GM12878 (cell line): ENCODE measurements around the gene FBXW7. TPM values are rescaled to one million over a fixed set of nuclear protein-coding genes. Genes with fewer than 3 reads are reported as not detected.

Source experiments
- ATAC-seq: fragments of 200-7000 bp; cut with Tn5 transposase; 3 replicates; pipeline ENCODE4 v1.9.1; 2020; ENCODE audit warnings: mild to moderate bottlenecking, moderate library complexity
- BruUV-seq: library from RNA; stranded (reverse); fragments of 400-500 nt; replicated peaks from 2 replicates; lab custom pipeline; 2021; lab: Mats Ljungman, UMichigan
- CTCF ChIA-PET: fragments of 300-600 bp; sonication (Branson Sonifier 250); formaldehyde crosslinking; extraction: SDS; loops from one replicate; lab custom pipeline; 2021; ENCODE audit warnings: inconsistent platforms; lab: Yijun Ruan, JAX
- POLR2A ChIA-PET: fragments of 350-600 bp; formaldehyde crosslinking; extraction: SDS; loops from one replicate; lab custom pipeline; 2021; ENCODE audit warnings: inconsistent platforms; lab: Charles Lee
- RAD21 ChIA-PET: fragments of 300-600 bp; sonication (Branson Sonifier 250); formaldehyde crosslinking; loops from one replicate; lab custom pipeline; 2023; ENCODE audit warnings: antibody characterized with exemption; ENCODE audit not compliant: unreplicated experiment; lab: Charles Lee
- SMC1A ChIA-PET: fragments of 300-600 bp; sonication (Branson Sonifier 250); formaldehyde crosslinking; loops from one replicate; lab custom pipeline; 2023; ENCODE audit not compliant: unreplicated experiment, uncharacterized antibody; lab: Charles Lee
- DNase-seq: peaks from one replicate; pipeline ENCODE4 v3.0.0-alpha.2; 2011; ENCODE audit warnings: low read depth, low spot score
- FAIRE-seq: peaks from 3 replicates; lab custom pipeline; 2011; peaks lifted over from hg19 to GRCh38; lab: Jason Lieb, UNC
- H2AFZ ChIP-seq: 2 replicates; pipeline ENCODE4 v1.6.0; 2011; ENCODE audit warnings: low read depth, low read length, control low read depth; ENCODE audit not compliant: control insufficient read depth
- H3K27ac ChIP-seq: 2 replicates; pipeline ENCODE4 v1.5.1; 2011; ENCODE audit warnings: control low read depth; ENCODE audit not compliant: control insufficient read depth, insufficient read depth
- H3K27me3 ChIP-seq, 2 experiments: replicated peaks in 1 of 2; 2 replicates each; pipeline versions ENCODE4 v1.6.0 to v1.6.1; 2011; ENCODE audit warnings: low read length in 1 of 2; ENCODE audit not compliant: control insufficient read depth in 2 of 2, insufficient read depth in 2 of 2
- H3K36me3 ChIP-seq, 2 experiments: 2 replicates each; pipeline ENCODE4 v1.5.1; 2011; ENCODE audit warnings: low read length in 1 of 2; ENCODE audit not compliant: control insufficient read depth in 2 of 2, insufficient read depth in 2 of 2
- H3K4me1 ChIP-seq: 2 replicates; pipeline ENCODE4 v1.6.1; 2011; ENCODE audit warnings: mild to moderate bottlenecking, low read length, moderate library complexity, mixed read lengths; ENCODE audit not compliant: control insufficient read depth, insufficient read depth
- H3K4me2 ChIP-seq: 2 replicates; pipeline ENCODE4 v1.6.0; 2011; ENCODE audit warnings: control low read depth; ENCODE audit not compliant: control insufficient read depth, insufficient read depth
- H3K4me3 ChIP-seq: fragments of 200-600 bp; sonication (generic); 2 replicates; pipeline ENCODE4 v1.5.1; 2016
- H3K79me2 ChIP-seq: 2 replicates; pipeline ENCODE4 v1.6.0; 2011; ENCODE audit warnings: low read length; ENCODE audit not compliant: control insufficient read depth, insufficient read depth
- H3K9ac ChIP-seq: 2 replicates; pipeline ENCODE4 v1.8.0; 2011; ENCODE audit warnings: low read length, control low read depth, mixed read lengths; ENCODE audit not compliant: control insufficient read depth, insufficient read depth
- H3K9me3 ChIP-seq: replicated peaks from 3 replicates; pipeline ENCODE4 v1.5.1; 2011; ENCODE audit warnings: mild to moderate bottlenecking, low read length; ENCODE audit not compliant: control insufficient read depth, insufficient read depth
- H4K20me1 ChIP-seq: 2 replicates; pipeline ENCODE4 v1.6.0; 2011; ENCODE audit not compliant: control insufficient read depth, insufficient read depth
- ATF7 ChIP-seq: fragments of 450-650 bp; IDR thresholded peaks from 2 replicates; pipeline ENCODE4 v1.6.1; 2016; ENCODE audit warnings: low read depth, mild to moderate bottlenecking
- BCL3 ChIP-seq: IDR thresholded peaks from 2 replicates; pipeline ENCODE4 v1.6.1; 2011; ENCODE audit warnings: borderline replicate concordance, low read depth, mild to moderate bottlenecking, moderate library complexity, low read length; ENCODE audit not compliant: insufficient read depth, poor library complexity, severe bottlenecking
- BRCA1 ChIP-seq: IDR thresholded peaks from 2 replicates; pipeline ENCODE4 v1.6.1; 2011; ENCODE audit warnings: low read depth, low read length, improper control_type of control experiment
- CREB1 ChIP-seq: IDR thresholded peaks from 2 replicates; pipeline ENCODE4 v1.6.1; 2012; ENCODE audit warnings: low read depth, mild to moderate bottlenecking, inconsistent platforms
- CREM ChIP-seq: IDR thresholded peaks from 2 replicates; pipeline ENCODE4 v1.6.1; 2014; ENCODE audit warnings: antibody characterized with exemption, low read depth
- JUNB ChIP-seq: IDR thresholded peaks from 2 replicates; pipeline ENCODE4 v1.6.1; 2016; ENCODE audit warnings: antibody characterized with exemption, mild to moderate bottlenecking
- NFIC ChIP-seq: IDR thresholded peaks from 2 replicates; pipeline ENCODE4 v1.6.1; 2012; ENCODE audit warnings: low read depth, mild to moderate bottlenecking, inconsistent platforms, low read length, moderate library complexity
- NFYA ChIP-seq: IDR thresholded peaks from 2 replicates; pipeline ENCODE4 v1.6.1; 2011; ENCODE audit warnings: low read depth, mild to moderate bottlenecking, low read length, improper control_type of control experiment, borderline replicate concordance
- RUNX3 ChIP-seq: IDR thresholded peaks from 2 replicates; pipeline ENCODE4 v1.6.1; 2012; ENCODE audit warnings: low read length, inconsistent platforms
- TCF7 ChIP-seq: IDR thresholded peaks from 2 replicates; pipeline ENCODE4 v1.6.1; 2014; ENCODE audit warnings: antibody characterized with exemption, borderline replicate concordance
- WGBS: methylation state at CpG from one replicate; pipeline ENCODE4 v1.1.6; 2016; ENCODE audit warnings: low lambda C conversion rate; ENCODE audit not compliant: insufficient replicate concordance, insufficient coverage; ENCODE audit errors: missing lambda C conversion rate; 5-methylcytosine and 5-hydroxymethylcytosine counted together
- in situ Hi-C: fragments of 300-500 bp; cut with MboI; formaldehyde crosslinking; loops from 9 replicates; pipeline ENCODE4 v1.14.3; 2018; ENCODE audit warnings: mixed read lengths
- intact Hi-C: fragments of 100-400 bp; cut with micrococcal nuclease; formaldehyde crosslinking; loops from one replicate; pipeline ENCODE4 v1.14.2; 2022; ENCODE audit not compliant: unreplicated experiment
- polyA plus RNA-seq, 11 experiments: library from polyadenylated mRNA; depleted of rRNA in 4 of 11; unstranded in 6 of 11; stranded (reverse) in 5 of 11; fragments of >200 nt; fragmentation: Nextera tagmentation in 4 of 11; fragmentation: Illumina TruSeq in 1 of 11; extraction: Ambion mirVana in 4 of 11; extraction: Trizol in 1 of 11; gene quantifications; 1 replicate in 1 of 11; 2 replicates in 10 of 11; pipeline versions ENCODE4 v1.2.1 to v1.2.3, GENCODE V29; 2011 to 2016; ENCODE audit warnings: inconsistent platforms in 2 of 11, missing spikeins in 2 of 11, low read depth in 1 of 11
- total RNA-seq, 4 experiments: library from RNA; depleted of rRNA in 3 of 4; stranded (reverse); fragments of >200 nt in 3 of 4; fragmentation: Illumina TruSeq in 1 of 4; extraction: Trizol in 1 of 4; gene quantifications; 2 replicates each; pipeline versions ENCODE4 v1.2.1 to v1.2.3, GENCODE V29; 2013 to 2021
- TF ChIP-seq, protein P1 (sequence below): IDR thresholded peaks from 2 replicates; pipeline ENCODE4 v1.6.1; 2012; ENCODE audit warnings: low read length, inconsistent platforms

FBXW7 gene
- total and polyA plus RNA-seq, 10 of the 15 experiments (the other 5 are each of a cell fraction or from before 2014, with no cell fraction given): 35.8 to 118 (median 47.2) TPM

DNA sequence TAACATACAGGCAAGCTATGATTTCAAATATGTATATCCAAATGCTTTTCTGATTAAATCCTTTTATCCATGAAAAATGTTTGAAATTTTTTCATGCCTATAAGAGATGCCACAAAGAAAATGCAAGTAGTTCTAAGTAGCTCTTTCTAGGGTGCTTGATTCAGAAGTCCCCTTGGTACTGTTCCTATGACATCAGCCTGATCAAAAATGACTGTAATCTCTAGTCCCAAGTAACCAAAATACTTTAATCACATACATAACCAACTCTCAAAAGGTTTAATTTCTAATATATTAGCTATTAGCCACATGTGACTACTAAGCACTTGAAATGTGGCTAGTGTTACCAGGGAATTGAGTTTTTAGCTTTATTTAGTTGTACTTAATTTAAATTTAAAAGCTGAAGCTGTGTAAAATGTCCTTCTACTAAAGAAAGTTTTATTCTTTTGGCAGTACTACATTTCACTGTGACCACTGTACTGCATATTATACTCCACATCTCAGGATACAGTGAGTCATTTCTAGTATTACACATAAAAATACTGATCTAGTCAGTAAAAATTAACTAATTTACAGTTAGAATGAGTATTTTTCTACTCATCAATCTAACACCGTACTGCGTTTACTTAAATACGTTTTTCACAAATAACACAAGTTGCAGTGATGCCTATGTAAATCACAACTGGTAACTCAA is 33.9 kb downstream of the FBXW7 start:
- no TSS peak for BruUV-seq
- peak overlapping the region; percentile 57 for H3K27ac ChIP-seq
- intact Hi-C loops: loop anchor here (1.0 to 5.0 kb wide), 5 partner anchors 31 to 233 kb away; no protein-coding TSS in a partner anchor

More for the DNA sequence above, 33.9 kb downstream of the FBXW7 start:
- TF ChIP-seq NFYA: no peak
- peak; percentile 39; the same call in 1 of the 2 replicates for TF ChIP-seq CREB1
- peak; percentile 76 for TF ChIP-seq NFIC
- TF ChIP-seq, protein P1, sequence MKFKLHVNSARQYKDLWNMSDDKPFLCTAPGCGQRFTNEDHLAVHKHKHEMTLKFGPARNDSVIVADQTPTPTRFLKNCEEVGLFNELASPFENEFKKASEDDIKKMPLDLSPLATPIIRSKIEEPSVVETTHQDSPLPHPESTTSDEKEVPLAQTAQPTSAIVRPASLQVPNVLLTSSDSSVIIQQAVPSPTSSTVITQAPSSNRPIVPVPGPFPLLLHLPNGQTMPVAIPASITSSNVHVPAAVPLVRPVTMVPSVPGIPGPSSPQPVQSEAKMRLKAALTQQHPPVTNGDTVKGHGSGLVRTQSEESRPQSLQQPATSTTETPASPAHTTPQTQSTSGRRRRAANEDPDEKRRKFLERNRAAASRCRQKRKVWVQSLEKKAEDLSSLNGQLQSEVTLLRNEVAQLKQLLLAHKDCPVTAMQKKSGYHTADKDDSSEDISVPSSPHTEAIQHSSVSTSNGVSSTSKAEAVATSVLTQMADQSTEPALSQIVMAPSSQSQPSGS: 0 out of 2 replicates have a peak, but pooled peaks have one; percentile 32
- TF ChIP-seq TCF7: 0 out of 2 replicates have a peak, but pooled peaks have one; percentile 15
- TF ChIP-seq CREM: 0 out of 2 replicates have a peak, but pooled peaks have one; percentile 40
- no peak for TF ChIP-seq BRCA1
- peak; percentile 70 for TF ChIP-seq JUNB
- TF ChIP-seq RUNX3: peak; percentile 19; the same call in 1 of the 2 replicates
- peak; percentile 46 for TF ChIP-seq BCL3
- peak; percentile 55; the same call in 1 of the 2 replicates for TF ChIP-seq ATF7
- WGBS: 92% methylated on average over 3 of the region's 3 CpGs
- ATAC-seq (peak; percentile 88), FAIRE-seq (no peak), DNase-seq (no peak)
- peak overlapping the region; percentile 58 for H3K4me2 ChIP-seq
- ChIA-PET SMC1A (interaction anchor here (0.5 to 12.4 kb wide), 64 partner anchors 8 to 583 kb away, joined by 3 to 555 read pairs (median 6); partner anchors contain the start of genes FBXW7 and TMEM154), POLR2A (interaction anchor here (0.7 to 7.2 kb wide), 16 partner anchors 8 to 234 kb away, joined by 3 to 93 read pairs (median 4); partner anchors contain the start of gene FBXW7), RAD21 (interaction anchor here (0.7 to 10.4 kb wide), 56 partner anchors 8 to 283 kb away, joined by 3 to 513 read pairs (median 8); partner anchors contain the start of genes ARFIP1, FBXW7, TIGD4 and TMEM154), CTCF (interaction anchor here (0.7 to 11.7 kb wide), 63 partner anchors 9 to 625 kb away, joined by 3 to 465 read pairs (median 5); partner anchors contain the start of genes ARFIP1, FBXW7, TIGD4 and TMEM154)
- H3K36me3 ChIP-seq: peaks cover 0 to 4% of the 10 kb centered on the region in 2 experiments; a peak in 1 of 4 replicates
- no peaks in the 10 kb centered on the region for H3K27me3 ChIP-seq
- in situ Hi-C loops: no loop called here
- H3K4me1 ChIP-seq: peaks cover 18% of the 10 kb centered on the region
- no peaks in the 10 kb centered on the region for H4K20me1 ChIP-seq
- H3K9ac ChIP-seq: no peak overlapping the region; the same call in 1 of the 2 replicates
- H3K4me3 ChIP-seq: no peak overlapping the region
- H3K9me3 ChIP-seq: no peaks in the 10 kb centered on the region; the same call in 2 of the 3 replicates
- H3K79me2 ChIP-seq: peaks cover 87% of the 10 kb centered on the region
- H2AFZ ChIP-seq: no peak overlapping the region
